ENCODE measurements around the gene ZFAND6. TPM values are rescaled to one million over a fixed set of nuclear protein-coding genes. Genes with fewer than 3 reads are reported as not detected.

The ZFAND6 gene
- polyA plus RNA-seq, 3 donors = 41.6 to 106 (median 99.6) TPM

- Histone ChIP-seq H2AFZ (ENCODE audit: insufficient read depth, low read depth, low read length, poor library complexity, severe bottlenecking) (peak overlapping the region; percentile 96), H3K4me2 (replicated peaks; ENCODE audit: extremely low read depth, low read length, poor library complexity, severe bottlenecking) (peak overlapping the region; percentile 100), H3K4me1 (ENCODE audit: control insufficient read depth in 1 of 2, insufficient read depth in 2 of 2, low read length in 2 of 2) (peaks cover 16 to 28% of the 10 kb centered on the region in 2 donors), H4K20me1 (ENCODE audit: insufficient read depth, low read length) (peaks cover 49% of the 10 kb centered on the region), H3K27me3 (ENCODE audit: control insufficient read depth in 2 of 2, insufficient read depth in 2 of 2, low read length in 2 of 2) (no peaks in the 10 kb centered on the region), H3K9ac (ENCODE audit: insufficient read depth, low read length, poor library complexity, severe bottlenecking) (peak overlapping the region; percentile 96), H3K36me3 (replicated peaks in 1 of 2; ENCODE audit: control insufficient read depth in 1 of 2, insufficient read depth in 2 of 2, low read length in 2 of 2) (no peaks in the 10 kb centered on the region), H3K79me2 (ENCODE audit: insufficient read depth, low read length) (peaks cover 52% of the 10 kb centered on the region), H3K9me3 (replicated peaks in 1 of 2; ENCODE audit: control insufficient read depth in 1 of 2, insufficient read depth in 1 of 2, low read length in 2 of 2) (no peaks in the 10 kb centered on the region), H3K4me3 (replicated peaks in 1 of 3; ENCODE audit: low read depth in 2 of 3, low read length in 3 of 3) (peak overlapping the region; percentile 53 to 92 (median 90)), H3K27ac (ENCODE audit: low read depth in 1 of 2, low read length in 2 of 2) (peak overlapping the region; percentile 68 to 95)
- intact Hi-C loops (cut with micrococcal nuclease) = loop anchor here (5.0 kb wide), 2 partner anchors 92 to 102 kb away; partner anchors contain the start of gene FAH (in 1 of the 2)
- peak overlapping the region; percentile 89 to 93 for H3K4me3 Mint-ChIP-seq
- peaks cover 0 to 5% of the 10 kb centered on the region in 2 donors for H3K36me3 Mint-ChIP-seq
- H3K27me3 Mint-ChIP-seq (ENCODE audit: low read depth in 3 of 3) = peaks cover 0 to 2% (median 1%) of the 10 kb centered on the region in 3 donors
- peak overlapping the region; percentile 86 to 96 (median 91) for H3K27ac Mint-ChIP-seq
- under 1% methylated on average over 63 of the region's 72 CpGs for WGBS (ENCODE audit: insufficient coverage)
- H3K9me3 Mint-ChIP-seq = peaks cover 0 to 4% (median 0%) of the 10 kb centered on the region in 7 donors
- DNase-seq = peak in 2 of 3 donors; percentile 18 to 48
- peaks cover 33% of the 10 kb centered on the region for H3K4me1 Mint-ChIP-seq
- TF ChIP-seq, protein P1, sequence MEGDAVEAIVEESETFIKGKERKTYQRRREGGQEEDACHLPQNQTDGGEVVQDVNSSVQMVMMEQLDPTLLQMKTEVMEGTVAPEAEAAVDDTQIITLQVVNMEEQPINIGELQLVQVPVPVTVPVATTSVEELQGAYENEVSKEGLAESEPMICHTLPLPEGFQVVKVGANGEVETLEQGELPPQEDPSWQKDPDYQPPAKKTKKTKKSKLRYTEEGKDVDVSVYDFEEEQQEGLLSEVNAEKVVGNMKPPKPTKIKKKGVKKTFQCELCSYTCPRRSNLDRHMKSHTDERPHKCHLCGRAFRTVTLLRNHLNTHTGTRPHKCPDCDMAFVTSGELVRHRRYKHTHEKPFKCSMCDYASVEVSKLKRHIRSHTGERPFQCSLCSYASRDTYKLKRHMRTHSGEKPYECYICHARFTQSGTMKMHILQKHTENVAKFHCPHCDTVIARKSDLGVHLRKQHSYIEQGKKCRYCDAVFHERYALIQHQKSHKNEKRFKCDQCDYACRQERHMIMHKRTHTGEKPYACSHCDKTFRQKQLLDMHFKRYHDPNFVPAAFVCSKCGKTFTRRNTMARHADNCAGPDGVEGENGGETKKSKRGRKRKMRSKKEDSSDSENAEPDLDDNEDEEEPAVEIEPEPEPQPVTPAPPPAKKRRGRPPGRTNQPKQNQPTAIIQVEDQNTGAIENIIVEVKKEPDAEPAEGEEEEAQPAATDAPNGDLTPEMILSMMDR (IDR thresholded peaks at IDR 0.05) = no peak
These were observed 395 bp downstream of the ZFAND6 start for GRCh38 chr15:80059786-80060355.

DNA sequence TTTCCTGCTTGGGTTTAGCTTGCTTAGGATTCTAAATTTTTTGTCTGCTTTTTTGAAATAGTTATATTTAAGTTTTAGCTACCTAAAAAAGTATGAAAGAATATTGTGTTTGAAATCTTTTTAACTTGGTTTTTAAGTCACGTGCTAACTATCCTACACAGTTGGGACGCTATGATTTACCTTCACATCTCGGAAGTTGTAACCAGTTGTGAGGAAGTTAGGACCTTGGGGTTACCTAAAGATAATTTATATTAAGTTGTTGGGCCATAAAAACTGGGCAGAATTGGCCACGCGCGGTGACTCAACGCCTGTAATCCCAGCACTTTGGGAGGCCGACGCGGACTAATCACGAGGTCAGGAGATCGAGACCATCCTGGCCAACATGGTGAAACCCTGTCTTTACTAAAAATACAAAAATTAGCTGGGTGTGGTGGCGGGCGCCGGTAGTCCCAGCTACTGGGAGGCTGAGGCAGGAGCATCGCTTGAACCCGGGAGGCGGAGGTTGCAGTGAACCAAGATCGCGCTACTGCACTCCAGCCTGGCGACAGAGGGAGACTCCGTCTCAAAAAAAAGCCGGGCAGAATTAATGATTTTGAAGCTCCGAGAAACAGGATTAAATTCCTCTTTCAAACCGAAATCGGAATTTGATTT is 1.0 kb downstream of the ZFAND6 start:
- 0% methylated on average over 18 of the region's 26 CpGs for WGBS (ENCODE audit: insufficient coverage)

More for the DNA sequence above, 1.0 kb downstream of the ZFAND6 start:
- Histone ChIP-seq H3K27ac (ENCODE audit: low read depth in 1 of 2, low read length in 2 of 2) (peak overlapping the region; percentile 68 to 95), H4K20me1 (ENCODE audit: insufficient read depth, low read length) (peaks cover 55% of the 10 kb centered on the region), H3K9ac (ENCODE audit: insufficient read depth, low read length, poor library complexity, severe bottlenecking) (peak overlapping the region; percentile 96), H3K9me3 (replicated peaks in 1 of 2; ENCODE audit: control insufficient read depth in 1 of 2, insufficient read depth in 1 of 2, low read length in 2 of 2) (no peaks in the 10 kb centered on the region), H3K79me2 (ENCODE audit: insufficient read depth, low read length) (peaks cover 58% of the 10 kb centered on the region), H3K36me3 (replicated peaks in 1 of 2; ENCODE audit: control insufficient read depth in 1 of 2, insufficient read depth in 2 of 2, low read length in 2 of 2) (no peaks in the 10 kb centered on the region), H3K4me2 (replicated peaks; ENCODE audit: extremely low read depth, low read length, poor library complexity, severe bottlenecking) (peak overlapping the region; percentile 100), H3K4me3 (replicated peaks in 1 of 3; ENCODE audit: low read depth in 2 of 3, low read length in 3 of 3) (peak overlapping the region; percentile 53 to 92 (median 90)), H3K4me1 (ENCODE audit: control insufficient read depth in 1 of 2, insufficient read depth in 2 of 2, low read length in 2 of 2) (peaks cover 16 to 28% of the 10 kb centered on the region in 2 donors), H3K27me3 (ENCODE audit: control insufficient read depth in 2 of 2, insufficient read depth in 2 of 2, low read length in 2 of 2) (no peaks in the 10 kb centered on the region), H2AFZ (ENCODE audit: insufficient read depth, low read depth, low read length, poor library complexity, severe bottlenecking) (peak overlapping the region; percentile 96)
- peaks cover 0 to 7% of the 10 kb centered on the region in 2 donors for H3K36me3 Mint-ChIP-seq
- intact Hi-C loops (cut with micrococcal nuclease) = no loop called here
- H3K4me3 Mint-ChIP-seq = peak overlapping the region; percentile 89 to 93
- H3K9me3 Mint-ChIP-seq = peaks cover 0 to 4% (median 0%) of the 10 kb centered on the region in 7 donors
- H3K27me3 Mint-ChIP-seq (ENCODE audit: low read depth in 3 of 3) = peaks cover 0 to 2% (median 1%) of the 10 kb centered on the region in 3 donors
- H3K27ac Mint-ChIP-seq = peak overlapping the region; percentile 86 to 96 (median 91)
- TF ChIP-seq, protein P1 (IDR thresholded peaks at IDR 0.05) = no peak
- H3K4me1 Mint-ChIP-seq = peaks cover 38% of the 10 kb centered on the region
- peak; percentile 67 to 81 (median 70) for DNase-seq

Data from CD14-positive monocyte (primary cell).